Ishikawa (cell line): Measurements from ENCODE around the gene DDX4.

Source experiments
- CREB1 ChIP-seq: IDR thresholded peaks from 2 replicates; pipeline ENCODE4 v1.6.1; 2012; ENCODE audit warnings: low read depth
- RAD21 ChIP-seq: IDR thresholded peaks from 2 replicates; pipeline ENCODE4 v1.6.1; 2012; ENCODE audit warnings: low read depth

GRCh38 chr5:55706230-55706629, 31.6 kb upstream of the DDX4 start:
- TF ChIP-seq RAD21 (no peak), CREB1 (no peak)
